Frontal cortex (tissue), 4 donors: Measurements from ENCODE around the gene TOR1B. TPM values are rescaled to one million over a fixed set of nuclear protein-coding genes. Genes with fewer than 3 reads are reported as not detected.
A peak's percentile ranks its signal among the peaks of the same experiment; 100 is the strongest.
"Not testable (repeated sequence)": the region's sequence is repeated elsewhere in the genome, so short reads cannot be mapped to it uniquely, and the experiment has no call there.

Experiments
- DNase-seq, 2 donors: peaks; one replicate each; pipeline ENCODE4 v3.0.0; 2012; ENCODE audit warnings: low spot score in 2 of 2
- FAIRE-seq: peaks from 2 replicates; lab custom pipeline; 2012; peaks lifted over from hg19 to GRCh38; lab: Jason Lieb, UNC
- total RNA-seq: library from RNA; depleted of rRNA; stranded (reverse); fragments of >200 nt; gene quantifications from one replicate; pipeline ENCODE4 v1.2.3, GENCODE V29; 2014
- donor health status: control.
- donor health status: control.
- donor health status: control.

Gene TOR1B
- total RNA-seq, 1 donor from 2014 or later, result 38.3 TPM

DNA sequence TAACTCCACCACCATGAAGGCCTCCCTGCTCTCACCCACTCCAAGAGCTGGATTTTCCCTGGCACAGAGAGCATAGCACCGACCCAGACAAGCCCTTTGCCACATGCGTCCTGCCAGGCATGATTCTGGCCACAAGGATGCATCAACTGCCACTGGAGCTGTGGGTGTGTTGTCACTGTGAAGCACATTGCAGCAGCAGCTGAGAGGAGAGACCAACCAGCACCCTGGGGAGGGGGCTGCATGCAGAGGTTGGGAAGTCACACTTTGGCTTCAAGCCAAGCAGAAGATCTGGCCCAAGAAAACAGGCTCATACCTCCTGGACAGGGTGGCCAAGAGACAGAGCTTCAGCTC is 27.6 kb upstream of the TOR1B start:
- FAIRE-seq (no peak), DNase-seq (no peak)

- not testable (repeated sequence) for DNase-seq, FAIRE-seq
Measured at GRCh38 chr9:129776096-129776495, 26.9 kb upstream of the TOR1B start.

DNA sequence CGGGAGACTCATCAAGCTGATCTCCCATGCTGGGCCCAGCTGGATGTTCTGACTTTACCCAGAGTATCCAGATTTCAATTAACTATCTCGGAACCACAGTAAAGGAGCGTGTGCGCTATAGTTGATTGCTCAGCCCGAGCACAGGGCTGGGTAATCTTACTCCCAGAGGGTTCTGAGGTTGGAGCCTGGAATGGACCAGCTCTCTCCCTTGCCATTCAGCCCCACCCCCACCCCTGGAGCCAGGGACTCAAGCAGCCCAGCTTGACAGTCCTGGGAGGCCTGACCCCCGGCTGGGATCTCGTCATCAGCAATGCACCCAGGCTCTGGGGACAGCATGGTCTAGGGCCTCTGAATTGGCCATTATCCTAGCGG is 26.4 kb upstream of the TOR1B start:
- FAIRE-seq (no peak), DNase-seq (no peak)

DNA sequence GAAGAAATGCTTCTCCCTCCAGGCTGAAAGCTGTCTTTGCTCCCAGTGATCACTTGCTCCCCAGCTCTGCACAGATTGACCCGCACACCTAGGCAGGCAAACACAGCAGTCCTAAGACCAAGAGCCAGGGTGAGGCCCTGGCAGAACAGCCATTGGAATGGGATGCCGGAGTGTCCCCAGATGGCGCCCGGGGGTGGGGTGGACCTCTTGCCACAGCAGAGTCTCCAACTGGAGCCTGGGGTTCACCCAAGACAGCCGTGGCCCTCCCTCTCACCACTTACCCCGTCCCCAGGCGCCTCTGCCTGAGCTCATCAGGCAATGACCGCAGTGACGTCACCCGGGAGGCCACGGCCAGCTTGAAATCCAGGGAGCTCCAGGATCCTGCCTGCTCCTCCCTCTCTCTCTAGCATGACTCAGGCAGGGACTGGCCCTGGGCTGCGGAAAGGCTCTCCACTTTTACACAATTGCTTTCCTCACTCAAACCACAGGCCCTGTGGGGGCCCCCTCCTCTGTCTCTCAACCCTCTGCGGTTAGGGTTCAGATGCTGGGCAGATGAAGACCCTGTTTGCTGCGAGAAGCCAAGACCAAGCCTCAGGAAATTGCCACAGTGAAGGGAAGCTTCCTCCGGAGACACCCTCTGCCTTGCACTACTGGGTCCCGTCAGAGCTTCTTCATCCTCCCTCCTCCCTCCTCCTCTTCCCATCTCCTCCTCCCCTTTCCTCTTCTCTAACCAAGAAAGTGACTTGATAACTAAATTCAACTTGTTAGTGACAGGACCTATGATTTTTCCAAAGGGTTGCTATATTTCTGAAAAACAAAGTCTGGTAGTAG is 25.8 kb upstream of the TOR1B start:
- FAIRE-seq, result no peak
- DNase-seq, result peak in 1 of 2 donors; percentile 76

DNA sequence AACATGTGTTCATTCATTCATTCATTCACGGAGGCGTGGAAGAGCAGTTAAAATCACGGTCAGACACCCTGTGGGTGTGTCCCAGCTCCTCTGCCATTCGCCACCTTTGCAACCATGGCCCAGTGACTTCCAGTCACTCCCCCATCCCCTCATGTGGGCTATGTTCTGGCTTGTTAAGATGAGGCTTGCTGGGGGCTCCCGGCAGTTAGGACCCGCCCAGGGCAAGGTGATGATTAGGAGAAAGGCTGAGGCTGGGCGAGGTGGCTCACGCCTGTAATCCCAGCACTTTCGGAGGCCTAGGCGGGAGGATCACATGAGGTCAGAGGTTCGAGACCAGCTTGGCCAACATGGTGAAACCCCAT is 25.2 kb upstream of the TOR1B start:
- no peak for DNase-seq

DNA sequence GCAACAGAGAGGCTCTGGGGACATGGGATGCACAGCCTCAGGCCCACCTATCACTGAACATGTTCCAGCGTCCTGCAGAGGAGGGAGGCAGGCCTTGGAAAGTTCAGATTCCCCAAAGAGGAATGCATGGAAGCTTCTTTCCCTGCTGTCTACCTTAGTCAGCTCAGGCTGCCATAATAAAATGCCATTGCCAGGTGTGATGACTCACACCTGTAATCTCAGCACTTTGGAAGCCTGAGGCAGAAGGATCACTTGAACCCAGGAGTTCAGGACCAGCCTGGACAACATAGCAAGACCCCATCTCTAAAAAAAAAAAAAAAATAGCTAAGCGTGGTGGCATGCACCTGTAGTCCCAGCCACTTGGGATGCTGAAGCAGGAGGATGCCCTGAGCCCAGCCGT is 24.5 kb upstream of the TOR1B start:
- FAIRE-seq, result no peak
- DNase-seq, result no peak

More for the DNA sequence above, 25.2 kb upstream of the TOR1B start:
- no peak for FAIRE-seq

- FAIRE-seq (no peak), DNase-seq (no peak)
Measured at GRCh38 chr9:129779560-129780190, 23.3 kb upstream of the TOR1B start.

- FAIRE-seq, result no peak
- no peak for DNase-seq
Measured at GRCh38 chr9:129781131-129781530, 21.9 kb upstream of the TOR1B start.

GRCh38 chr9:129781981-129782380 is 21.0 kb upstream of the TOR1B start:
- no peak for DNase-seq
- no peak for FAIRE-seq

- DNase-seq, result peak; percentile 59 to 87
- FAIRE-seq, result no peak
Measured at GRCh38 chr9:129783516-129784361, 19.2 kb upstream of the TOR1B start.

DNA sequence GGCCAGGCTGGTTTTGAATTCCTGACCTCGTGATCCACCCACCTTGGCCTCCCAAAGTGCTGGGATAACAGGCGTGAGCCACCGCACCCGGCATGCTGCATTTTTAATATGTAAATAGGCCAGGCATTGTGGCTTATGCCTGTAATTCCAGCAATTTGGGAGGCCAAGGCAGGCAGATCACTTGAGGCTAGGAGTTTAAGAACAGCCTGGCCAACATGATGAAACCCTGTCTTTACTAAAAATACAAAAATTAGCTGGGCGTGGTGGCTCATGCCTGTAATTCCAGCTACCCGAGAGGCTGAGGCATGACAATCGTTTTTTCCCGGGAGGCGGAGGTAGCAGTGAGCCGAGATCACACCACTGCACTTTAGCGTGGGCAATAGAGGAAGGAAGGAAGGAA is 18.0 kb upstream of the TOR1B start:
- not testable (repeated sequence) for FAIRE-seq, DNase-seq

- FAIRE-seq (no peak), DNase-seq (no peak)
Measured at GRCh38 chr9:129785866-129786265, 17.1 kb upstream of the TOR1B start.

- FAIRE-seq (no peak), DNase-seq (no peak)
Measured at GRCh38 chr9:129786481-129786880, 16.5 kb upstream of the TOR1B start.

- DNase-seq, result no peak
- no peak for FAIRE-seq
Measured at GRCh38 chr9:129794549-129794948, 8.4 kb upstream of the TOR1B start.

DNA sequence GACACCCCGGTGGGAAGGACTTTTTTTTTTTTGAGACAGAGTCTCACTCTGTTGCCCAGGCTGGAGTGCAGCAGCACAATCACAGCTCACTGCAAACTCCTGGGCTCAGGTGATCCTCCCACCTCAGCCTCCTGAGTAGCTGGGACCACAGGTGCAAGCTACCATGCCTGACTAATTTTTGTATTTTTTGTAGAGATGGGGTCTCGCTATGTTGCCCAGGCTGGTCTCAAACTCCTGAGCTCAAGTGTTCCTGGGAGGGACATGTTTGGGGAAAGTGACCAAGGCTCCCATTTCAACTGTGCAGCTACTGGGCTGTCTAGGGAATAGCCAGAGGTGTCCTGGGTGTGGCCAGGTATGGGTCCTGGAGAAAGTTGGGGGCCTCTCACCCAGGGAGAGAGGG is 7.0 kb upstream of the TOR1B start:
- DNase-seq, FAIRE-seq: not testable (repeated sequence)

DNA sequence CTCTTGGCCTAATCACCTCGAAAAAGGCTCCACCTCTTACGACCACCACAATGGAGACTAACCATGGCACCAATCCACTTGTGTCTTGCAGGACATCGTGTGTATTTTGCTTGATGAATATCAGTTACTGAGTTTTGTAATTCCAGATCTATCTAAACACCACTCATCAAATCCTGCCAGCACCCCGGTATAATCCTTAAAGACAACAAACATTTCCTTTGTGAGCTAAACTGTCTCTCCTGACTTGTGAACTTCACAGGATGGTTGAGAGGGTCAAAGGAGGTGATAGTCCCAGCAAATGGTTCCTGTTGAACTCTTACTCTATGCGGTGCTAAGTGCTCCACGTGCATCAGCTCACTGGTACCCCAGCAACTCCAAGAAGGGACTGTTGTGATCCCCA is 4.0 kb upstream of the TOR1B start:
- DNase-seq, result no peak
- FAIRE-seq, result no peak

DNA sequence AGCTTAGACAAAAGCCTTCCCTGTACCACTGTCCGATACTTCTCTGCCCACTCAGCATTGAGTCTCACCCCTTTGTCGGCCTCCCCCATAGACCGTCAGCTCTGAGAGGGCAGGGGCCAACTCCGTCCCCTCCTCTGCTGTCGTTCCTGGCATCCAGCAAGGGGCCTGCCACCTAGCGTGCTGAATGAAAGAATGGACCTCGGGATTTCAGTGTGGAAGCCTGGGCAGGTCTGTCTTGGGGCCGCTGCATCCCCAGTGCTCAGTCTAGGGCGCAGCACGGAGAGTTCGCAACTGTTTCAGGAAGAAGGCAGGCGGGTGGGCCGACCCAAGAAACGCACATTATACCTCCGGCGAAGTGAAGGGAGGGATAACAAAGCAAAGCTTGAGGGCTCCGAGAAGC is 1.5 kb upstream of the TOR1B start:
- DNase-seq, result no peak
- FAIRE-seq, result no peak

- DNase-seq (no peak), FAIRE-seq (no peak)
Measured at GRCh38 chr9:129803676-129804060, 684 bp downstream of the TOR1B start.

DNA sequence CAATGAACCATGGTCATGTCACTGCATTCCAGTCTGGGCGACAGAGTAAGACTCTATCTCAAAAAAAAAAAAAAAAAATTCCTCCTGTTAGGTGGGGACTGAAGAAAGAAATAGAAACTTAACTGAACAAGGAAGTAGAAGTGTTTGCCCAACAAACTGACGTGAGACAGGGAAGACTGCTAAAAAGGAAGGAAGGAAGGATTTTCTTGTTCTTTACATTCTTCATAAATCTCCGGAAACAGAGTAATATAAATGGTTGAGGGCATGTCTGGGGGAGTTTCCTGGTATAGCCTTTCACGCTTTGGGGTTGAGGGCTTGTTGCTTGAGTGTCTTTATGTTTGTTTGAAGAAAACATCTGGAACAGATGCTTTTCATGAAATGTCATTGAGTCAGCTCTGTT is 3.1 kb downstream of the TOR1B start:
- DNase-seq (no peak), FAIRE-seq (no peak)

DNA sequence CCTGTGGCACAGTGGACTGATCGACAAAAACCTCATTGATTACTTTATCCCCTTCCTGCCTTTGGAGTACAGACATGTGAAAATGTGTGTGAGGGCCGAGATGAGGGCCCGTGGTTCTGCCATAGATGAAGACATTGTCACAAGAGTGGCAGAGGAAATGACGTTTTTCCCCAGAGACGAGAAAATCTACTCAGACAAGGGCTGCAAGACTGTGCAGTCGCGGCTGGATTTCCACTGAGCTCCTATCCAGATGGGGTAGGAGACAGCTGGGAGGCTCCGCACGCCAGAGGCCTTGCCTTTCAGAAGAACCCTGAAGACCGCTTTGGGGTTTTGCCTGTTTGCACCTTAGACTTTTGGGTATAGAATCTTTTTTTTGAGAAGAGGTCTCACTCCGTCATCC is 6.4 kb downstream of the TOR1B start:
- DNase-seq (no peak), FAIRE-seq (no peak)

DNA sequence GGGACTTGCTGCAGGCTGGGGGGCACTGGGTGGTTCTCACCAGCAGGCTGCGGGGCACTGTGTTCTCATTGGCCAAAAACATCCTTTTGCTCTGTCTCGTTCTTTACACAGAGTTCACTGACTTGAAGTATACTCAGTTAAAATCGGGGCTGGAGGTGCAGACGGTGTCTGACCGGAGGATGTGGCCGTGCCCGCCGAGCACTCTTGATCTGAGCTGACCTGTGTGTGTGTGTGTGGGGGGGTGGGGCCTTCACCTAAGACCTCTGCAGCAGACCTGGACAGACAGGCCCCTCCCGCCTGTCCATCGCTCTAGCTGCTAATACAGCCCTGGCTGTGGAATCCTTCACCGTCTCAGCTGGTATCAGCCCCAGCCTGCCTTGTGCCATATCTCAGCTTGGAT is 7.1 kb downstream of the TOR1B start:
- FAIRE-seq (no peak), DNase-seq (no peak)
